ENCODE data around the gene ATXN7L1. TPM values are rescaled to one million over a fixed set of nuclear protein-coding genes. Genes with fewer than 3 reads are reported as not detected.

Gene ATXN7L1
- total and polyA plus RNA-seq, 2 of the 4 experiments (the other 2 are of a cell fraction), result 3.5 to 4.3 TPM

- CTCF ChIA-PET, result interaction anchor here (0.9 to 1.1 kb wide), 2 partner anchors 132 to 160 kb away, joined by 3 to 4 read pairs; no protein-coding TSS in a partner anchor
- no peak for DNase-seq
- Histone ChIP-seq H4K8ac (ENCODE audit: low read depth in 2 of 2, low read length in 2 of 2) (peak overlapping the region; percentile 10 to 28; a peak in 2 of 4 replicates), H3K9ac (ENCODE audit: low read depth, low read length) (peak overlapping the region; percentile 73), H3K56ac (ENCODE audit: extremely low read depth, insufficient read depth, low read length) (0 out of 2 replicates have a peak overlapping the region, but pooled peaks have one; percentile 4), H4K5ac (ENCODE audit: low read depth, low read length) (peak overlapping the region; percentile 14; the same call in 1 of the 2 replicates), H3K4me2 (ENCODE audit: low read depth, low read length) (peak overlapping the region; percentile 93), H3K14ac (replicated peaks; ENCODE audit: low read depth, low read length) (peak overlapping the region; percentile 84), H3K27ac (ENCODE audit: insufficient read depth, low read length) (no peak overlapping the region), H3K4ac (ENCODE audit: low read depth, low read length) (peak overlapping the region; percentile 68), H3K23ac (ENCODE audit: low read depth, low read length) (peak overlapping the region; percentile 69; the same call in 1 of the 2 replicates), H3K36me3 (ENCODE audit: control insufficient read depth, insufficient read depth, low read length) (peaks cover 2% of the 10 kb centered on the region; the same call in 1 of the 2 replicates), H2BK15ac (ENCODE audit: low read depth, low read length) (peak overlapping the region; percentile 3; the same call in 1 of the 3 replicates), H2AFZ (replicated peaks; ENCODE audit: low read length, poor library complexity) (no peak overlapping the region), H2BK120ac (ENCODE audit: low read depth, low read length) (peak overlapping the region; percentile 53), H3K4me3 (ENCODE audit: insufficient read depth, low read depth, low read length) (peak overlapping the region; percentile 66), H4K20me1 (ENCODE audit: insufficient read depth, low read length) (peaks cover 14% of the 10 kb centered on the region), H2BK5ac (ENCODE audit: low read depth, low read length, poor library complexity, severe bottlenecking) (no peak overlapping the region), H2BK20ac (ENCODE audit: low read depth, low read length) (no peak overlapping the region), H3K4me1 (ENCODE audit: control insufficient read depth, insufficient read depth, low read length) (peaks cover 9% of the 10 kb centered on the region; the same call in 1 of the 2 replicates), H3K9me1 (ENCODE audit: insufficient read depth, low read length) (peaks cover 12% of the 10 kb centered on the region), H4K91ac (ENCODE audit: insufficient read depth, low read depth, low read length) (0 out of 2 replicates have a peak overlapping the region, but pooled peaks have one; percentile 19), H2AK9ac (replicated peaks; ENCODE audit: low read depth, low read length, poor library complexity) (no peak overlapping the region), H3K18ac (ENCODE audit: low read depth, low read length) (0 out of 2 replicates have a peak overlapping the region, but pooled peaks have one; percentile 22), H3K9me3 (ENCODE audit: control insufficient read depth, insufficient read depth, low read length) (no peaks in the 10 kb centered on the region), H2AK5ac (ENCODE audit: low read depth, low read length) (peak overlapping the region; percentile 65; the same call in 1 of the 2 replicates), H3K79me1 (ENCODE audit: low read depth in 1 of 2, low read length in 2 of 2) (peaks cover 20 to 57% of the 10 kb centered on the region in 2 experiments), H3K27me3 (ENCODE audit: control insufficient read depth, insufficient read depth, low read length) (no peaks in the 10 kb centered on the region)
- BruUV-seq (replicated peaks), result no TSS peak
- dilution Hi-C loops (cut with HindIII; ENCODE audit: low sequenced_read_pairs, unreplicated experiment) (no loop called here), intact Hi-C loops (cut with micrococcal nuclease) (loop anchor here (5.0 to 10.0 kb wide), 3 partner anchors 45 to 277 kb away; no protein-coding TSS in a partner anchor), in situ Hi-C loops (cut with MboI; ENCODE audit: low sequenced_read_pairs) (loop anchor here (10.0 kb wide), 1 partner anchor 113 kb away; no protein-coding TSS in a partner anchor)
- WGBS, 2 experiments (ENCODE audit: extremely low coverage in 2 of 2, insufficient read length in 1 of 2), result 20% methylated on average over 1 of the region's 10 CpGs; no CpG with 5 or more reads in 1 of the 2 experiments
- ATAC-seq (ENCODE audit: low read depth), result no peak
- TF ChIP-seq MAFK (IDR thresholded peaks at IDR 0.05; ENCODE audit: low read depth, low read length) (no peak), NFE2L2 (IDR thresholded peaks at IDR 0.05; ENCODE audit: low read depth, low read length) (no peak), FOS (IDR thresholded peaks at IDR 0.05; ENCODE audit: low read depth, low read length) (no peak), BHLHE40 (IDR thresholded peaks at IDR 0.05; ENCODE audit: low read depth, low read length) (no peak), RCOR1 (IDR thresholded peaks at IDR 0.05; ENCODE audit: insufficient replicate concordance, low read length) (no peak)
- POLR2A ChIA-PET (ENCODE audit: unreplicated experiment), result no interaction called here
Measured at GRCh38 chr7:105877736-105878135, 1.3 kb upstream of the ATXN7L1 start.

Measured in IMR-90 (cell line).